Smooth muscle cell (in vitro differentiated cells): ENCODE data around the gene MEIS2. TPM values are rescaled to one million over a fixed set of nuclear protein-coding genes. Genes with fewer than 3 reads are reported as not detected.
A peak's percentile ranks its signal among the peaks of the same experiment; 100 is the strongest.

Source experiments
- DNase-seq: peaks from one replicate; lab custom pipeline; 2025; ENCODE audit not compliant: unreplicated experiment; lab: John Stamatoyannopoulos, UW
- H2AFZ ChIP-seq: fragments of 200-600 bp; sonication (generic); 2 replicates; pipeline ENCODE4 v1.6.0; 2016; ENCODE audit warnings: antibody characterized with exemption, low read depth, mild to moderate bottlenecking
- H3F3A ChIP-seq: fragments of 200-600 bp; sonication (generic); 2 replicates; pipeline ENCODE4 v1.6.0; 2017; ENCODE audit warnings: antibody characterized with exemption, low read depth
- H3K27ac ChIP-seq: fragments of 200-600 bp; sonication (generic); 2 replicates; pipeline ENCODE4 v1.5.1; 2016; ENCODE audit warnings: low read depth, mild to moderate bottlenecking
- H3K27me3 ChIP-seq: fragments of 200-600 bp; sonication (generic); 2 replicates; pipeline ENCODE4 v1.6.1; 2016; ENCODE audit warnings: low read depth, mild to moderate bottlenecking
- H3K36me3 ChIP-seq: fragments of 200-600 bp; sonication (generic); 2 replicates; pipeline ENCODE4 v1.5.1; 2016; ENCODE audit warnings: low read depth
- H3K4me1 ChIP-seq: fragments of 200-600 bp; sonication (generic); 2 replicates; pipeline ENCODE4 v1.5.1; 2016; ENCODE audit warnings: low read depth
- H3K4me2 ChIP-seq: fragments of 200-600 bp; sonication (generic); 2 replicates; pipeline ENCODE4 v1.6.0; 2016; ENCODE audit warnings: mild to moderate bottlenecking
- H3K4me3 ChIP-seq: fragments of 200-600 bp; sonication (generic); 2 replicates; pipeline ENCODE4 v1.5.1; 2016; ENCODE audit warnings: mild to moderate bottlenecking
- H3K79me2 ChIP-seq: fragments of 200-600 bp; sonication (generic); 2 replicates; pipeline ENCODE4 v1.6.0; 2016; ENCODE audit warnings: low read depth, mild to moderate bottlenecking
- H3K9ac ChIP-seq: fragments of 200-600 bp; sonication (generic); 2 replicates; pipeline ENCODE4 v1.6.0; 2016; ENCODE audit warnings: low read depth
- H3K9me3 ChIP-seq: fragments of 200-600 bp; sonication (generic); replicated peaks from 2 replicates; pipeline ENCODE4 v1.5.1; 2016; ENCODE audit warnings: low read depth
- H4K20me1 ChIP-seq: fragments of 200-600 bp; sonication (generic); 2 replicates; pipeline ENCODE4 v1.6.0; 2016; ENCODE audit warnings: low read depth
- WGBS: methylation state at CpG from one replicate; pipeline ENCODE4 v1.1.7; 2016; ENCODE audit warnings: low lambda C conversion rate; 5-methylcytosine and 5-hydroxymethylcytosine counted together
- polyA plus RNA-seq: library from polyadenylated mRNA; unstranded; fragments of >200 nt; fragmentation: Nextera tagmentation; extraction: Ambion mirVana; gene quantifications from 2 replicates; pipeline ENCODE4 v1.2.1, GENCODE V29; 2016
- total RNA-seq: library from RNA; depleted of rRNA; stranded (reverse); fragments of >200 nt; gene quantifications from 2 replicates; pipeline ENCODE4 v1.2.3, GENCODE V29; 2014
- TF ChIP-seq, protein P1 (sequence below): fragments of 200-600 bp; sonication (generic); IDR thresholded peaks from 2 replicates; pipeline ENCODE4 v1.5.1; 2017; ENCODE audit warnings: borderline replicate concordance, mild to moderate bottlenecking, antibody characterized with exemption; ENCODE audit not compliant: insufficient read depth, poor library complexity, severe bottlenecking

Gene MEIS2
- total and polyA plus RNA-seq, 2 experiments from 2014 or later, result 13.0 to 33.4 TPM

DNA sequence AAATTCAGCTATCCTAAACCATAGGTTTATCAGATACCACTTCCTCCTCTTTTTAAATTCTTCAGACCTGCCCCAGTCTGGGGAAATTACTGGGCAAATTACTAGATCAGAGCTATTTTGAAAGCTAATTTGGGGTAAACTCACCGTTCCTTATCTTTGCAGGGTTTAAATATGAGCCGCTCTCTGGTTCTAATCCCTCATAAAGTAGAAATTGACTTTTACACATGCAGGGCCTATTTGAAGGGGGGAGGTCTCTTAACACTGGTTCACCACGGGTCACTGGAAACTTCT is 11.0 kb upstream of the MEIS2 start:
- Histone ChIP-seq H3K79me2 (no peaks in the 10 kb centered on the region), H4K20me1 (no peaks in the 10 kb centered on the region), H3K27me3 (peaks cover 33% of the 10 kb centered on the region), H3K9me3 (no peaks in the 10 kb centered on the region), H3K9ac (no peak overlapping the region), H3K36me3 (no peaks in the 10 kb centered on the region), H3K4me1 (peaks cover 27% of the 10 kb centered on the region), H3K4me3 (peak overlapping the region; percentile 53), H3K27ac (no peak overlapping the region), H3F3A (peaks cover 9% of the 10 kb centered on the region), H2AFZ (no peak overlapping the region), H3K4me2 (peak overlapping the region; percentile 90)
- DNase-seq, result no peak
- WGBS, result 17% methylated on average over 3 of the region's 3 CpGs
- TF ChIP-seq, protein P1, sequence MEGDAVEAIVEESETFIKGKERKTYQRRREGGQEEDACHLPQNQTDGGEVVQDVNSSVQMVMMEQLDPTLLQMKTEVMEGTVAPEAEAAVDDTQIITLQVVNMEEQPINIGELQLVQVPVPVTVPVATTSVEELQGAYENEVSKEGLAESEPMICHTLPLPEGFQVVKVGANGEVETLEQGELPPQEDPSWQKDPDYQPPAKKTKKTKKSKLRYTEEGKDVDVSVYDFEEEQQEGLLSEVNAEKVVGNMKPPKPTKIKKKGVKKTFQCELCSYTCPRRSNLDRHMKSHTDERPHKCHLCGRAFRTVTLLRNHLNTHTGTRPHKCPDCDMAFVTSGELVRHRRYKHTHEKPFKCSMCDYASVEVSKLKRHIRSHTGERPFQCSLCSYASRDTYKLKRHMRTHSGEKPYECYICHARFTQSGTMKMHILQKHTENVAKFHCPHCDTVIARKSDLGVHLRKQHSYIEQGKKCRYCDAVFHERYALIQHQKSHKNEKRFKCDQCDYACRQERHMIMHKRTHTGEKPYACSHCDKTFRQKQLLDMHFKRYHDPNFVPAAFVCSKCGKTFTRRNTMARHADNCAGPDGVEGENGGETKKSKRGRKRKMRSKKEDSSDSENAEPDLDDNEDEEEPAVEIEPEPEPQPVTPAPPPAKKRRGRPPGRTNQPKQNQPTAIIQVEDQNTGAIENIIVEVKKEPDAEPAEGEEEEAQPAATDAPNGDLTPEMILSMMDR, result no peak

DNA sequence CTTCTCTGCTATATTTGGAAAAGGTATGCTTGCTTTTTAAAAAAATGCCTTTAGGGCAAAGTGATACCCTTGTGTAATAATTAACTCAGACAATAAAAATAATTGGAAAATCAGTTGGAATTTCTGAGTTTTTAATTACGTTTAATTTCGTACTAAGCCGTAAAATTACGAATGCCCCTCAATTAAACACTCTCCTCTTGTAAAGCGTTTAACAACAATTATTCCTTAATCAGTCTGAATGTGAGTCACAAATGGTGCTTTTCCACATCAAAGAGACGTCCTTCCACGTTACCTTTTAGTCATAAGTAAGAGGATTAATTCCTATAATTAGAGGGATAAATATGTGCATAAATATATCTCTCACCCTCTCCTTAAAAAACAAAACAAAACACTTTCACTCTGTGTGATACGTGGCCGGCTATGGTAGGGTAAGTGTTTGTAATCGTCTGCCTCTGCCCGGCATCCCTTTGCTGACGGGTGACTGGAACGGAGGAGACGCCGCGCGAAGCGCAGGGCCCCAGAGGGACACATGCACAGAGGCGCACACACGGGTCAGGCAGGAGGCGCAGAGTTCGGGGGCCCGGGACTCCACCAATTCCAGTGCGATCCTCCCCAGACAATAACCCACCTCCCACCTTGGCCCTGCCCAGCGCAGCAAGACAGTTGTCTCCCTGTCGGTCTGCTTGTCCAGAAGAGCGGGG is 9.7 kb upstream of the MEIS2 start:
- Histone ChIP-seq H4K20me1 (no peaks in the 10 kb centered on the region), H3K9ac (peak overlapping the region; percentile 8), H3K4me2 (peak overlapping the region; percentile 90), H3K79me2 (no peaks in the 10 kb centered on the region), H3K36me3 (no peaks in the 10 kb centered on the region), H3K4me3 (peak overlapping the region; percentile 53), H3K27me3 (peaks cover 33% of the 10 kb centered on the region), H3F3A (peaks cover 9% of the 10 kb centered on the region), H3K9me3 (no peaks in the 10 kb centered on the region), H3K4me1 (peaks cover 36% of the 10 kb centered on the region), H2AFZ (peak overlapping the region; percentile 82), H3K27ac (peak overlapping the region; percentile 1)
- no peak for DNase-seq
- under 1% methylated on average over 27 of the region's 27 CpGs for WGBS
- TF ChIP-seq, protein P1, result no peak

DNA sequence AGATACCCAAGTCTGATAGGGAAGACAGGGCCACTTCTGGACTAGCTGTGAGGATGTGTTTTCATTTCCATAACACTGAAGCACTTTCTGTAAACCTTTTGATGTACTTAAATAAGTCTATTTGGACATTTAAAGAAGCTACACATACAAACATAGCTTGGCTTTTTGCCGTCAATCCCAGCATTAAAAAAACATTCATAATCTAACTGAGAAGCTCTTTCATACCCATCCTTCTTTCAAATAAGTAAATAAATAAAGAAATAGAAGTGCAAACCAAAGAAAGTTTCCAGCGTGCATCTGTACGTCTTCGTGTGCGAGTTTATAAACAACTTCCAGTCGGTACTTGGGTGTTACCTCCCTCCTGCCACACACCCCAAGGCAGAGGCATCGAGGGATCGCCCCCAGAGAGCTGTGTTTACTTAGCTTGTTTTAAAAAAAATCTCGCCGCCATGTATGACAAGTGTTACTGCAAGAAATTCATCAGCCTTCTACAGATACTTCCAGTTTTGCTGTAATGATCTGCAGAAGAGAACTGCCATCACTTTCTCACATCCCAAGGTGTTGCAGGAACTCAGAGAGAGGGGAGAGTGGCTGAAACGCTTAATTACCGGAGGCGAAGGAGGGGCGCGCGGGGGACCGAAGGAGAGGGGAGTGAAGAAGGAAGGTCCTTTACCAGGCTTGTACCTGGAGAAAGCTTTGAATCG is 9.0 kb upstream of the MEIS2 start:
- peak overlapping the region; percentile 53 for H3K4me3 ChIP-seq
- no peaks in the 10 kb centered on the region for H3K79me2 ChIP-seq
- TF ChIP-seq, protein P1, result no peak
- no peaks in the 10 kb centered on the region for H3K36me3 ChIP-seq
- peak overlapping the region; percentile 82 for H2AFZ ChIP-seq
- peaks cover 9% of the 10 kb centered on the region for H3F3A ChIP-seq
- peak overlapping the region; percentile 1 for H3K27ac ChIP-seq
- no peak overlapping the region for H3K9ac ChIP-seq
- peaks cover 39% of the 10 kb centered on the region for H3K4me1 ChIP-seq
- no peak for DNase-seq
- H3K27me3 ChIP-seq, result peaks cover 34% of the 10 kb centered on the region
- peak overlapping the region; percentile 90 for H3K4me2 ChIP-seq
- H3K9me3 ChIP-seq, result no peaks in the 10 kb centered on the region
- H4K20me1 ChIP-seq, result no peaks in the 10 kb centered on the region
- 11% methylated on average over 18 of the region's 18 CpGs for WGBS
